K562 (cell line): ENCODE results near the gene PPM1L. TPM values are rescaled to one million over a fixed set of nuclear protein-coding genes. Genes with fewer than 3 reads are reported as not detected.
A peak's percentile ranks its signal among the peaks of the same experiment; 100 is the strongest.

Source experiments
- CBX1 ChIP-seq: sonication (generic); IDR thresholded peaks from 2 replicates; pipeline ENCODE4 v1.6.1; 2016; ENCODE audit warnings: antibody characterized with exemption, low read depth, mild to moderate bottlenecking
- CBX3 ChIP-seq, 2 experiments: IDR thresholded peaks; 1 replicate in 1 of 2; 2 replicates in 1 of 2; pipeline ENCODE4 v1.6.1; 2012; ENCODE audit warnings: inconsistent platforms in 2 of 2, low read length in 2 of 2, borderline replicate concordance in 1 of 2, control low read depth in 1 of 2
- FOXK1 ChIP-seq: sonication (generic); formaldehyde crosslinking; IDR thresholded peaks from 2 replicates; pipeline ENCODE4 v1.8.0; 2022; ENCODE audit warnings: missing genetic modification reagents, mild to moderate bottlenecking, borderline replicate concordance
- GATAD2B ChIP-seq: fragments of 450-650 bp; IDR thresholded peaks from 2 replicates; pipeline ENCODE4 v1.6.1; 2017; ENCODE audit warnings: mild to moderate bottlenecking, borderline replicate concordance
- ID3 ChIP-seq, 2 experiments: fragments of 250-450 bp in 1 of 2; fragments of 450-650 bp in 1 of 2; sonication (Bioruptor Pico) in 1 of 2; IDR thresholded peaks; 2 replicates each; pipeline versions ENCODE4 v1.6.1 to v1.8.0; 2016 to 2021; ENCODE audit warnings: mild to moderate bottlenecking in 2 of 2, moderate library complexity in 2 of 2, missing compliant biosample characterization in 1 of 2, missing genetic modification characterization in 1 of 2
- IRF1 ChIP-seq: sonication (generic); formaldehyde crosslinking; IDR thresholded peaks from 2 replicates; pipeline ENCODE4 v1.8.0; 2022; ENCODE audit warnings: missing genetic modification reagents, mild to moderate bottlenecking, borderline replicate concordance
- LARP7 ChIP-seq: fragments of 450-650 bp; IDR thresholded peaks from 2 replicates; pipeline ENCODE4 v1.6.1; 2016
- MBD2 ChIP-seq: sonication (generic); IDR thresholded peaks from 2 replicates; pipeline ENCODE4 v1.6.1; 2016; ENCODE audit warnings: low read depth, borderline replicate concordance
- SLC30A9 ChIP-seq: fragments of 250-450 bp; sonication (Bioruptor Pico); IDR thresholded peaks from 2 replicates; pipeline ENCODE4 v1.8.0; 2022; ENCODE audit warnings: mild to moderate bottlenecking, moderate library complexity
- SMAD3 ChIP-seq: fragments of 450-650 bp; formaldehyde crosslinking; conservative IDR thresholded peaks from 2 replicates; pipeline ENCODE4 v1.4.0; 2020; ENCODE audit warnings: mild to moderate bottlenecking
- TRIM25 ChIP-seq: fragments of 450-650 bp; IDR thresholded peaks from 2 replicates; pipeline ENCODE4 v1.7.0; 2016; ENCODE audit warnings: borderline replicate concordance
- XRCC3 ChIP-seq: fragments of 450-650 bp; IDR thresholded peaks from 2 replicates; pipeline ENCODE4 v1.6.1; 2017; ENCODE audit warnings: mild to moderate bottlenecking, moderate library complexity
- ZBTB9 ChIP-seq: fragments of 450-650 bp; formaldehyde crosslinking; IDR thresholded peaks from 2 replicates; pipeline ENCODE4 v1.4.0; 2020; ENCODE audit warnings: mild to moderate bottlenecking, moderate library complexity
- polyA plus RNA-seq, 8 experiments: library from polyadenylated mRNA; depleted of rRNA in 4 of 8; stranded (reverse) in 5 of 8; unstranded in 3 of 8; fragments of >200 nt; fragmentation: Nextera tagmentation in 2 of 8; fragmentation: Illumina TruSeq in 1 of 8; extraction: Ambion mirVana in 2 of 8; extraction: Trizol in 1 of 8; gene quantifications; 2 replicates each; pipeline versions ENCODE4 v1.2.1 to v1.2.3, GENCODE V29; 2011 to 2014; ENCODE audit warnings: inconsistent platforms in 1 of 8, missing spikeins in 1 of 8
- total RNA-seq, 7 experiments: library from RNA; depleted of rRNA in 6 of 7; stranded (reverse); fragments of >200 nt in 6 of 7; fragmentation: Illumina TruSeq in 2 of 7; extraction: Trizol in 2 of 7; gene quantifications; 2 replicates each; pipeline versions ENCODE4 v1.2.1 to v1.2.3, GENCODE V29; 2011 to 2021; ENCODE audit warnings: low replicate concordance in 1 of 7
- TF ChIP-seq, protein P1 (sequence below): fragments of 450-650 bp; formaldehyde crosslinking; IDR thresholded peaks from 2 replicates; pipeline ENCODE4 v1.4.0; 2022; ENCODE audit warnings: missing genetic modification characterization
- TF ChIP-seq, protein P2 (sequence below), 2 experiments: fragments of 450-650 bp; IDR thresholded peaks; 2 replicates each; pipeline ENCODE4 v1.6.1; 2018; ENCODE audit warnings: mild to moderate bottlenecking in 2 of 2, low read depth in 1 of 2; ENCODE audit not compliant: partially characterized antibody in 2 of 2

The PPM1L gene
- total and polyA plus RNA-seq, 9 of the 15 experiments (the other 6 are each of a cell fraction or from before 2014, with no cell fraction given): 0.01 to 0.41 (median 0.14) TPM

DNA sequence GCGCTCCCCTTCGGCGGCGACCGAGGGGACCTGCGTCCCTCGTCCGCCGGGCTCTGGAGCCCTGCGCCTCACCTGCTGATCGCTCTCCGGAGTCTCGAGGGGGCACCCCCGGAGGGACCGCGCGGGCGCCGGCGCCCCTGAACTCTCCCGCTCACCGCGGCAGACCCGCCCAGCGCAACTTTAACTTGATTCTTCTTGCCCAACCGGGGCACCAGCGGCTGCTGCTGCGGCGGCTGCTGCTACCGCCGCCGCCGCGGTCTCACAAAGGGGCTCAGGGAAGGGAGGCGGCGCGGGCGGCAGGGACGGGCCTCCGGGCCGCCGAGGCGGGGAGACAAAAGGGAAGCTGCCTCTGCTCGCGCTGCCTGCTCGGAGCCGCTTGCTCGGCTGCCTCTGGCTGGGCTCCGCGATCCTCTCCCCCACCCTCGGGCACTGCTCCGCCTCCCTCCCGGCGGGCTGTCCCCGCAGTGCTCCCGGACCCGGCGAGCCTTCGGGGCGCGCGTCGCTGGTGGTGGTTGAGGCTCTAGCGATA lies at the start of gene PPM1L (continued):
- TF ChIP-seq, protein P1, sequence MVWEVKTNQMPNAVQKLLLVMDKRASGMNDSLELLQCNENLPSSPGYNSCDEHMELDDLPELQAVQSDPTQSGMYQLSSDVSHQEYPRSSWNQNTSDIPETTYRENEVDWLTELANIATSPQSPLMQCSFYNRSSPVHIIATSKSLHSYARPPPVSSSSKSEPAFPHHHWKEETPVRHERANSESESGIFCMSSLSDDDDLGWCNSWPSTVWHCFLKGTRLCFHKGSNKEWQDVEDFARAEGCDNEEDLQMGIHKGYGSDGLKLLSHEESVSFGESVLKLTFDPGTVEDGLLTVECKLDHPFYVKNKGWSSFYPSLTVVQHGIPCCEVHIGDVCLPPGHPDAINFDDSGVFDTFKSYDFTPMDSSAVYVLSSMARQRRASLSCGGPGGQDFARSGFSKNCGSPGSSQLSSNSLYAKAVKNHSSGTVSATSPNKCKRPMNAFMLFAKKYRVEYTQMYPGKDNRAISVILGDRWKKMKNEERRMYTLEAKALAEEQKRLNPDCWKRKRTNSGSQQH (CRISPR knock-in tag): peak; percentile 32; the same call in 1 of the 2 replicates
- TF ChIP-seq CBX3 (IDR thresholded peaks at IDR 0.05; ENCODE audit: borderline replicate concordance in 1 of 2, low read length in 2 of 2) (no peak), GATAD2B (no peak), XRCC3 (no peak), SMAD3 (CRISPR knock-in tag) (no peak), MBD2 (no peak), SLC30A9 (CRISPR knock-in tag) (no peak), ZBTB9 (CRISPR knock-in tag) (peak; percentile 28; the same call in 1 of the 2 replicates), TRIM25 (no peak), CBX1 (0 out of 2 replicates have a peak, but pooled peaks have one; percentile 10), LARP7 (no peak), ID3 (CRISPR knock-in tag; IDR thresholded peaks at IDR 0.05) (no peak), ID3 (tag; IDR thresholded peaks at IDR 0.05) (no peak), FOXK1 (no peak), IRF1 (0 out of 2 replicates have a peak, but pooled peaks have one; percentile 53)
- TF ChIP-seq, protein P2, sequence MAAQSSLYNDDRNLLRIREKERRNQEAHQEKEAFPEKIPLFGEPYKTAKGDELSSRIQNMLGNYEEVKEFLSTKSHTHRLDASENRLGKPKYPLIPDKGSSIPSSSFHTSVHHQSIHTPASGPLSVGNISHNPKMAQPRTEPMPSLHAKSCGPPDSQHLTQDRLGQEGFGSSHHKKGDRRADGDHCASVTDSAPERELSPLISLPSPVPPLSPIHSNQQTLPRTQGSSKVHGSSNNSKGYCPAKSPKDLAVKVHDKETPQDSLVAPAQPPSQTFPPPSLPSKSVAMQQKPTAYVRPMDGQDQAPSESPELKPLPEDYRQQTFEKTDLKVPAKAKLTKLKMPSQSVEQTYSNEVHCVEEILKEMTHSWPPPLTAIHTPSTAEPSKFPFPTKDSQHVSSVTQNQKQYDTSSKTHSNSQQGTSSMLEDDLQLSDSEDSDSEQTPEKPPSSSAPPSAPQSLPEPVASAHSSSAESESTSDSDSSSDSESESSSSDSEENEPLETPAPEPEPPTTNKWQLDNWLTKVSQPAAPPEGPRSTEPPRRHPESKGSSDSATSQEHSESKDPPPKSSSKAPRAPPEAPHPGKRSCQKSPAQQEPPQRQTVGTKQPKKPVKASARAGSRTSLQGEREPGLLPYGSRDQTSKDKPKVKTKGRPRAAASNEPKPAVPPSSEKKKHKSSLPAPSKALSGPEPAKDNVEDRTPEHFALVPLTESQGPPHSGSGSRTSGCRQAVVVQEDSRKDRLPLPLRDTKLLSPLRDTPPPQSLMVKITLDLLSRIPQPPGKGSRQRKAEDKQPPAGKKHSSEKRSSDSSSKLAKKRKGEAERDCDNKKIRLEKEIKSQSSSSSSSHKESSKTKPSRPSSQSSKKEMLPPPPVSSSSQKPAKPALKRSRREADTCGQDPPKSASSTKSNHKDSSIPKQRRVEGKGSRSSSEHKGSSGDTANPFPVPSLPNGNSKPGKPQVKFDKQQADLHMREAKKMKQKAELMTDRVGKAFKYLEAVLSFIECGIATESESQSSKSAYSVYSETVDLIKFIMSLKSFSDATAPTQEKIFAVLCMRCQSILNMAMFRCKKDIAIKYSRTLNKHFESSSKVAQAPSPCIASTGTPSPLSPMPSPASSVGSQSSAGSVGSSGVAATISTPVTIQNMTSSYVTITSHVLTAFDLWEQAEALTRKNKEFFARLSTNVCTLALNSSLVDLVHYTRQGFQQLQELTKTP (IDR thresholded peaks at IDR 0.05; ENCODE audit: low read depth in 1 of 2, partially characterized antibody in 2 of 2): no peak
